Activated B cell treated with CpG ODN at 0.5 μM for 24 hours (primary cell): Measurements from ENCODE around the gene CTBP2. TPM values are rescaled to one million over a fixed set of nuclear protein-coding genes. Genes with fewer than 3 reads are reported as not detected.

Experiments used
- ATAC-seq: fragments of 200-7000 bp; cut with Tn5 transposase; one replicate; pipeline ENCODE4 v1.10.0; 2021; ENCODE audit warnings: low read depth, mild to moderate bottlenecking, moderate library complexity
- CTCF ChIA-PET: fragments of 350-600 bp; sonication (Branson Sonifier 250); formaldehyde crosslinking; loops from one replicate; lab custom pipeline; 2021; ENCODE audit warnings: antibody characterized with exemption; lab: Charles Lee
- POLR2A ChIA-PET: fragments of 350-600 bp; sonication (Branson Sonifier 250); formaldehyde crosslinking; loops from one replicate; lab custom pipeline; 2021; ENCODE audit warnings: antibody characterized with exemption; lab: Charles Lee
- DNase-seq: peaks from one replicate; pipeline ENCODE4 v3.0.0; 2022
- H3K27ac Mint-ChIP-seq: one replicate; pipeline ENCODE4 v1.8.0; 2020; ENCODE audit warnings: mixed read lengths
- H3K27me3 Mint-ChIP-seq: one replicate; pipeline ENCODE4 v1.8.0; 2021; ENCODE audit warnings: mixed read lengths
- H3K36me3 Mint-ChIP-seq: one replicate; pipeline ENCODE4 v1.8.0; 2021; ENCODE audit warnings: low read depth, mixed read lengths
- H3K4me1 Mint-ChIP-seq: one replicate; pipeline ENCODE4 v1.8.0; 2021; ENCODE audit warnings: mixed read lengths
- H3K4me3 Mint-ChIP-seq: one replicate; pipeline ENCODE4 v1.8.0; 2020; ENCODE audit warnings: mild to moderate bottlenecking, mixed read lengths
- H3K9me3 Mint-ChIP-seq: one replicate; pipeline ENCODE4 v1.8.0; 2020; ENCODE audit warnings: mixed read lengths
- CTCF ChIP-seq: fragments of 200-600 bp; IDR thresholded peaks from one replicate; pipeline ENCODE4 v1.8.0; 2022; ENCODE audit warnings: antibody characterized with exemption, mild to moderate bottlenecking
- intact Hi-C: fragments of 100-400 bp; cut with micrococcal nuclease; formaldehyde crosslinking; loops from one replicate; pipeline ENCODE4 v1.15.1; 2024
- total RNA-seq: library from RNA; stranded (reverse); gene quantifications from 2 replicates; pipeline ENCODE4 v1.2.3, GENCODE V29; 2022

Gene CTBP2
- total RNA-seq, 1 donor from 2014 or later = 0.42 TPM

- ChIA-PET POLR2A (no interaction called here), CTCF (no interaction called here)
- TF ChIP-seq CTCF = no peak
Observed at GRCh38 chr10:125101581-125101980, 58.8 kb downstream of the CTBP2 start.

GRCh38 chr10:125101049-125101448 is 59.3 kb downstream of the CTBP2 start:
- Mint-ChIP-seq H3K27ac (no peak overlapping the region), H3K27me3 (peaks cover 9% of the 10 kb centered on the region), H3K4me1 (no peaks in the 10 kb centered on the region), H3K4me3 (no peak overlapping the region), H3K36me3 (no peaks in the 10 kb centered on the region), H3K9me3 (no peaks in the 10 kb centered on the region)
- DNase-seq = no peak
- intact Hi-C loops = no loop called here
- POLR2A ChIA-PET = no interaction called here
- no peak for ATAC-seq
- CTCF ChIA-PET = no interaction called here
- no peak for TF ChIP-seq CTCF

More at GRCh38 chr10:125101581-125101980, 58.8 kb downstream of the CTBP2 start:
- no peak overlapping the region for H3K27ac Mint-ChIP-seq
- intact Hi-C loops = no loop called here
- ATAC-seq (no peak), DNase-seq (no peak)
- no peaks in the 10 kb centered on the region for H3K4me1 Mint-ChIP-seq
- no peaks in the 10 kb centered on the region for H3K9me3 Mint-ChIP-seq
- no peaks in the 10 kb centered on the region for H3K36me3 Mint-ChIP-seq
- no peak overlapping the region for H3K4me3 Mint-ChIP-seq
- H3K27me3 Mint-ChIP-seq = peaks cover 10% of the 10 kb centered on the region

DNA sequence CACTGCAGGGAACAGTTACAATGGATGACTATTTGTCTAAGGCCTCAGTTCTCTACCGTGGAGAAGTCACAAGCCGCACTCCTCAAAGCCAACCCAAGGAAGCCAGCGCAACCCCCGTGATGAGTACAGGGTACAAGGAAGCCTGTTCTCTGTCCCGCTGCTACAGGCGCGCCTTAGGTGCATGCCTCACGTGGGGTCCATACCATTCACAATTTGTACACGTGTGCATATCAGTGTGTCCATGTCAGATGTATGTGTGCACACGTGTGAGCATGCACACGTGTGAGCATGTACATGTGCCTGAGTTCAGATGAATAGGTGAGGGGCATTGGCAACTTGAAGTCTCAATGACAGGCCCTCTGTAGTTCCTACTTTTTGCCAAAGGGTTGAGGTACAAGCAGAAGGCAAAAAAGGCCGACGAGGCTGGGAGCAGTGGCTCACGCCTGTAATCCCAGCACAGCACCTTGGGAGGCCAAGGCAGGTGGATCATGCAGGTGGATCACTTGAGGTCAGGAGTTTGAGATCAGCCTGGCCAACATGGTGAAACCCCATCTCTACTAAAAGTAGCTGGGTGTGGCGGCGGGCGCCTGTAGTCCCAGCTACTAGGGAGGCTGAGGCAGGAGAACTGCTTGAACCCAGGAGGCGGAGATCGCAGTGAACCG is 62.8 kb downstream of the CTBP2 start:
- Mint-ChIP-seq H3K27me3 (peaks cover 15% of the 10 kb centered on the region), H3K4me1 (no peaks in the 10 kb centered on the region), H3K36me3 (no peaks in the 10 kb centered on the region), H3K4me3 (no peak overlapping the region), H3K9me3 (no peaks in the 10 kb centered on the region), H3K27ac (no peak overlapping the region)
- CTCF ChIA-PET = no interaction called here
- POLR2A ChIA-PET = no interaction called here
- intact Hi-C loops = no loop called here
- DNase-seq (no peak), ATAC-seq (no peak)
- TF ChIP-seq CTCF = no peak

DNA sequence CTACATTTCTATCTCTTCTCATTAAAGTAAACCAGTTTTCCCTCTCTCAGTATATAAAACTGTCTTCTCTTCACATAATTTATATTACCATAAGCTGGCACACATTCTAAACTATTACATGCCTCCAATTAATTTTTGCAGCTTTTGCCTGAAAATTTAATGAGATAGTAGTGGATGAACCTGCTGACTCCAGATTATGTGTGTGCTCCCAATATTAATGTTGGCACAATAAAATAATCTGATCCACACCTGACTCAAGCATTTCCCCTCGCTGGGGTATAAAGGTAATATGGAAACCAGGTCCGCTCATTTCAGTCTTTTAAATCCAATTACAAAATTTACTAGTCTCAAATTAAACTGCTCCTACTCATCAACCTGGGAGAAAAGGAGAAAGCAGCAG is 63.4 kb downstream of the CTBP2 start:
- Mint-ChIP-seq H3K9me3 (no peaks in the 10 kb centered on the region), H3K27ac (no peak overlapping the region), H3K4me3 (no peak overlapping the region), H3K36me3 (no peaks in the 10 kb centered on the region), H3K27me3 (peaks cover 15% of the 10 kb centered on the region), H3K4me1 (no peaks in the 10 kb centered on the region)
- TF ChIP-seq CTCF = no peak
- DNase-seq (no peak), ATAC-seq (no peak)
- ChIA-PET POLR2A (no interaction called here), CTCF (no interaction called here)
- intact Hi-C loops = no loop called here

DNA sequence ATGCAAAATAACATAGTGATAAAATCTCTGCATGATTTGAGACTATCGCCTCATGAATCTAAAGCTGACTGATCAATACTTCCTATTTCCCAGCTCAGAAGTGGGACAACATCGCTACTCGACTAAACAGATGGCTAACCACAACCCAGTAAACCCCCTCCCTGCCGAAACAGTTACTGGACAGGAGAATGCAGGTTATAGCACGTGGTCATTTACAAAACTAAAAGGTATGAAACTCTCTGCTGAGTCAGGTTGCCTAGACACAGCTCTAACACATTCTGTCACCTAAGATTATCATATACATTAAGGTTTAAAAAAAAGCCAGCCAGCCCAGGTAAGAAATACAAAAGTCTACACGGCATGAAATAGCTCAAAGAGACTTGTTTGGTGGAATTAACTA is 64.0 kb downstream of the CTBP2 start:
- Mint-ChIP-seq H3K27me3 (peaks cover 18% of the 10 kb centered on the region), H3K4me1 (no peaks in the 10 kb centered on the region)
- ATAC-seq = no peak

More for the DNA sequence above, 64.0 kb downstream of the CTBP2 start:
- intact Hi-C loops = no loop called here
- H3K36me3 Mint-ChIP-seq = no peaks in the 10 kb centered on the region
- POLR2A ChIA-PET = no interaction called here
- DNase-seq = no peak
- TF ChIP-seq CTCF = no peak
- no peak overlapping the region for H3K4me3 Mint-ChIP-seq
- no peaks in the 10 kb centered on the region for H3K9me3 Mint-ChIP-seq
- CTCF ChIA-PET = no interaction called here
- H3K27ac Mint-ChIP-seq = no peak overlapping the region
